Body of pancreas (tissue), 4 donors: ENCODE data around the gene GALNTL6. TPM values are rescaled to one million over a fixed set of nuclear protein-coding genes. Genes with fewer than 3 reads are reported as not detected.

ENCODE experiments used
- ATAC-seq: fragments of 150-250 bp; one replicate; pipeline ENCODE4 v1.9.1; 2016
- DNase-seq, 4 donors: peaks; one replicate each; pipeline ENCODE4 v3.0.0-alpha.2; 2019
- H3K27ac ChIP-seq, 4 donors: fragments of 200-600 bp; sonication (generic); 1 replicate in 3 of 4; 2 replicates in 1 of 4; pipeline versions ENCODE4 v1.5.1 to v1.6.1; 2016 to 2019; ENCODE audit warnings: mild to moderate bottlenecking in 1 of 4, mixed read lengths in 1 of 4, moderate library complexity in 1 of 4
- H3K27me3 ChIP-seq, 2 donors: fragments of 200-600 bp; sonication (generic); one replicate each; pipeline ENCODE4 v1.6.0; 2016; ENCODE audit warnings: mild to moderate bottlenecking in 1 of 2
- H3K36me3 ChIP-seq, 2 donors: fragments of 200-600 bp; sonication (generic); replicated peaks in 1 of 2; 2 replicates each; pipeline ENCODE4 v1.5.1; 2016; ENCODE audit warnings: low read depth in 2 of 2; ENCODE audit not compliant: insufficient read depth in 1 of 2
- H3K4me1 ChIP-seq: fragments of 200-600 bp; sonication (generic); one replicate; pipeline ENCODE4 v1.6.0; 2016
- H3K4me3 ChIP-seq, 2 donors: fragments of 200-600 bp; sonication (generic); 1 replicate in 1 of 2; 2 replicates in 1 of 2; pipeline ENCODE4 v1.5.1; 2016 to 2019
- H3K9me3 ChIP-seq, 3 donors: fragments of 200-600 bp; sonication (generic); 1 replicate in 2 of 3; 2 replicates in 1 of 3; pipeline ENCODE4 v1.5.1; 2016
- CTCF ChIP-seq, 7 experiments: fragments of 450-650 bp in 4 of 7; fragments of 200-600 bp in 3 of 7; sonication (generic) in 3 of 7; IDR thresholded peaks; one replicate each; pipeline ENCODE4 v1.5.1; 2016 to 2019; ENCODE audit warnings: antibody characterized with exemption in 7 of 7
- POLR2A ChIP-seq, 3 donors: fragments of 450-650 bp; IDR thresholded peaks; one replicate each; pipeline ENCODE4 v1.6.1; 2016; ENCODE audit warnings: antibody characterized with exemption in 3 of 3, mild to moderate bottlenecking in 2 of 3
- WGBS, 2 donors: methylation state at CpG; one replicate each; pipeline ENCODE4 v1.1.5; 2017; 5-methylcytosine and 5-hydroxymethylcytosine counted together
- intact Hi-C: fragments of 100-400 bp; cut with DNase I; formaldehyde crosslinking; loops from one replicate; pipeline ENCODE4 v1.15.1; 2023
- total RNA-seq, 2 donors: library from RNA; depleted of rRNA; stranded (reverse); fragments of >200 nt; gene quantifications; one replicate each; pipeline ENCODE4 v1.1.0, GENCODE V29; 2016

The GALNTL6 gene
- total RNA-seq, 2 donors from 2014 or later = 0.26 TPM; not detected in 1

- H3K4me3 ChIP-seq = no peak overlapping the region
- TF ChIP-seq POLR2A (IDR thresholded peaks at IDR 0.05) = no peak
- intact Hi-C loops = no loop called here
- no peaks in the 10 kb centered on the region for H3K9me3 ChIP-seq
- H3K27ac ChIP-seq = no peak overlapping the region
- ATAC-seq = no peak
- no peaks in the 10 kb centered on the region for H3K4me1 ChIP-seq
- no peak for DNase-seq
- H3K27me3 ChIP-seq = no peaks in the 10 kb centered on the region
- no peaks in the 10 kb centered on the region for H3K36me3 ChIP-seq
- 84 to 90% methylated on average over 15 to 25 of the region's 25 CpGs for WGBS, 2 donors
These were observed 556.3 kb downstream of the GALNTL6 start for GRCh38 chr4:172369471-172369959.

- 89 to 92% methylated on average over 20 to 25 of the region's 27 CpGs for WGBS, 2 donors
- no peaks in the 10 kb centered on the region for H3K36me3 ChIP-seq
- H3K4me1 ChIP-seq = no peaks in the 10 kb centered on the region
- TF ChIP-seq POLR2A (IDR thresholded peaks at IDR 0.05) (no peak), CTCF (IDR thresholded peaks at IDR 0.05) (no peak)
- H3K9me3 ChIP-seq = no peaks in the 10 kb centered on the region
- intact Hi-C loops = no loop called here
- DNase-seq = no peak
- ATAC-seq = no peak
- H3K27me3 ChIP-seq = no peaks in the 10 kb centered on the region
- no peak overlapping the region for H3K27ac ChIP-seq
- H3K4me3 ChIP-seq = no peak overlapping the region
These were observed 564.4 kb downstream of the GALNTL6 start for GRCh38 chr4:172377486-172378140.

- intact Hi-C loops = no loop called here
- H3K9me3 ChIP-seq = no peaks in the 10 kb centered on the region
- 61 to 63% methylated on average over 5 of the region's 5 CpGs for WGBS, 2 donors
- no peaks in the 10 kb centered on the region for H3K36me3 ChIP-seq
- H3K4me3 ChIP-seq = no peak overlapping the region
- TF ChIP-seq POLR2A (IDR thresholded peaks at IDR 0.05) (no peak), CTCF (IDR thresholded peaks at IDR 0.05) (no peak)
- ATAC-seq = no peak
- H3K27ac ChIP-seq = no peak overlapping the region
- H3K4me1 ChIP-seq = no peaks in the 10 kb centered on the region
- no peaks in the 10 kb centered on the region for H3K27me3 ChIP-seq
- no peak for DNase-seq
These were observed 566.6 kb downstream of the GALNTL6 start for GRCh38 chr4:172379834-172380233.

- no peak overlapping the region for H3K27ac ChIP-seq
- no peak overlapping the region for H3K4me3 ChIP-seq
- intact Hi-C loops = no loop called here
- DNase-seq (no peak), ATAC-seq (no peak)
- H3K4me1 ChIP-seq = no peaks in the 10 kb centered on the region
- H3K36me3 ChIP-seq = no peaks in the 10 kb centered on the region
- H3K27me3 ChIP-seq = no peaks in the 10 kb centered on the region
- TF ChIP-seq POLR2A (IDR thresholded peaks at IDR 0.05) (no peak), CTCF (IDR thresholded peaks at IDR 0.05) (no peak)
- no peaks in the 10 kb centered on the region for H3K9me3 ChIP-seq
- WGBS, 2 donors = 67 to 79% methylated on average over 1 of the region's 1 CpG
These were observed 577.1 kb downstream of the GALNTL6 start for GRCh38 chr4:172390331-172390730.

GRCh38 chr4:172392741-172393140 is 579.5 kb downstream of the GALNTL6 start:
- Histone ChIP-seq H3K36me3 (no peaks in the 10 kb centered on the region), H3K27ac (no peak overlapping the region), H3K4me3 (no peak overlapping the region), H3K4me1 (no peaks in the 10 kb centered on the region), H3K27me3 (no peaks in the 10 kb centered on the region), H3K9me3 (no peaks in the 10 kb centered on the region)
- 75 to 83% methylated on average over 10 of the region's 10 CpGs for WGBS, 2 donors
- TF ChIP-seq POLR2A (IDR thresholded peaks at IDR 0.05) (no peak), CTCF (IDR thresholded peaks at IDR 0.05) (no peak)
- DNase-seq (no peak), ATAC-seq (no peak)
- intact Hi-C loops = no loop called here
